GM12874 (cell line): ENCODE measurements around the gene ZNF860.

Source experiments
- TF ChIP-seq, protein P1 (sequence below): IDR thresholded peaks from 2 replicates; pipeline ENCODE4 v1.5.1; 2011; ENCODE audit warnings: low read depth, mild to moderate bottlenecking, control low read depth, low read length, moderate library complexity; ENCODE audit not compliant: insufficient read depth

The ZNF860 gene

GRCh38 chr3:32009957-32010356 lies 28.4 kb downstream of the ZNF860 start:
- TF ChIP-seq, protein P1, sequence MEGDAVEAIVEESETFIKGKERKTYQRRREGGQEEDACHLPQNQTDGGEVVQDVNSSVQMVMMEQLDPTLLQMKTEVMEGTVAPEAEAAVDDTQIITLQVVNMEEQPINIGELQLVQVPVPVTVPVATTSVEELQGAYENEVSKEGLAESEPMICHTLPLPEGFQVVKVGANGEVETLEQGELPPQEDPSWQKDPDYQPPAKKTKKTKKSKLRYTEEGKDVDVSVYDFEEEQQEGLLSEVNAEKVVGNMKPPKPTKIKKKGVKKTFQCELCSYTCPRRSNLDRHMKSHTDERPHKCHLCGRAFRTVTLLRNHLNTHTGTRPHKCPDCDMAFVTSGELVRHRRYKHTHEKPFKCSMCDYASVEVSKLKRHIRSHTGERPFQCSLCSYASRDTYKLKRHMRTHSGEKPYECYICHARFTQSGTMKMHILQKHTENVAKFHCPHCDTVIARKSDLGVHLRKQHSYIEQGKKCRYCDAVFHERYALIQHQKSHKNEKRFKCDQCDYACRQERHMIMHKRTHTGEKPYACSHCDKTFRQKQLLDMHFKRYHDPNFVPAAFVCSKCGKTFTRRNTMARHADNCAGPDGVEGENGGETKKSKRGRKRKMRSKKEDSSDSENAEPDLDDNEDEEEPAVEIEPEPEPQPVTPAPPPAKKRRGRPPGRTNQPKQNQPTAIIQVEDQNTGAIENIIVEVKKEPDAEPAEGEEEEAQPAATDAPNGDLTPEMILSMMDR, result no peak

- TF ChIP-seq, protein P1, result no peak
Measured at GRCh38 chr3:32017286-32017685, 35.7 kb downstream of the ZNF860 start.

GRCh38 chr3:32018757-32019564 lies 37.4 kb downstream of the ZNF860 start:
- TF ChIP-seq, protein P1, result peak; percentile 48; the same call in 1 of the 2 replicates

DNA sequence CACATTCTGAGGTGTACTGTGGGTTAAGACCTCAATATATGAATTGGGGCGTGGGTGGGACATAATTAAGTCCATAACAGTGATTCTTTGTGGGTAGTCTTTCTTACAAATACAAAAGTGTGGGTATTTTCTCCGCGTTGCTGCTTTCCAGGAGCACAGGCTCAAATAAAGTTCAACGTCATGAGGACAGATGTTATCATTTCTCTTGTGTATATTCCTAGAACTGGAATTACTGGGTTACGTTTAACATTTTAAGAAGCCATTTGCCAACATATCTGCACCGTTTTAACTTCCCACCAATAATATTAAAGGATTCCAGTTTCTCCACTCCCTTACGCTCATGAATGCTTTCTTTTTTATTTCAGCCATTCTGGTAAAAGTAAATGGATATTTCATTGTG lies 39.6 kb downstream of the ZNF860 start:
- TF ChIP-seq, protein P1, result no peak

GRCh38 chr3:32021748-32022147 lies 40.2 kb downstream of the ZNF860 start:
- TF ChIP-seq, protein P1, result no peak

DNA sequence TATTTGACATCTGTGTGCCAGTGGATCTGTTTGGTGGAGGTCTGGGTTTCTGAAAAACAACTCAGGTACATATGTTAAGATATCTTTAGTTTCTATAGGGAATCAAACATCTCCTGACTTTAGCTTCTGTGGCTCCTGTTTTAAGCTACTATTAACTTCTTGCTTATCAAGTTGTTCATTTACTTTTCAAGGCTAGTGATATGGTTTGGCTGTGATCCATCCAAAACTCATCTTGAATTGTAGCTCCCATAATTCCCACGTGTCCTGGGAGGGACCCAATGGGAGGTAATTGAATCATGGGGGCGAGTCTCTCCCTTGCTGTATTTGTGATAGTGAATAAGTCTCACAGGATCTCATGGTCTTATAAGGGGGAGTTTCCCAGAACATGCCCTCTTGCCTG lies 41.4 kb downstream of the ZNF860 start:
- TF ChIP-seq, protein P1, result no peak

- TF ChIP-seq, protein P1, result no peak
Measured at GRCh38 chr3:32026593-32026992, 45.0 kb downstream of the ZNF860 start.
